Mesendoderm (in vitro differentiated cells): Measurements from ENCODE around the gene ABTB2.

Experiments used
- DNase-seq: peaks from one replicate; pipeline ENCODE4 v3.0.0; 2013
- H2AK5ac ChIP-seq: 2 replicates; pipeline ENCODE4 v1.6.1; 2013; ENCODE audit warnings: low read length, inconsistent platforms
- H2BK120ac ChIP-seq: 2 replicates; pipeline ENCODE4 v1.6.1; 2013; ENCODE audit warnings: low read depth, mild to moderate bottlenecking, low read length, moderate library complexity, mixed read lengths
- H2BK15ac ChIP-seq: replicated peaks from 2 replicates; pipeline ENCODE4 v1.6.1; 2013; ENCODE audit warnings: low read depth, mild to moderate bottlenecking, moderate library complexity
- H2BK5ac ChIP-seq: 2 replicates; pipeline ENCODE4 v1.6.1; 2013; ENCODE audit warnings: low read length, inconsistent platforms
- H3K18ac ChIP-seq: 2 replicates; pipeline ENCODE4 v1.6.1; 2013; ENCODE audit warnings: mild to moderate bottlenecking, low read length, mixed read lengths
- H3K23ac ChIP-seq: one replicate; pipeline ENCODE4 v1.6.1; 2013; ENCODE audit warnings: low read length
- H3K27ac ChIP-seq: 2 replicates; pipeline ENCODE4 v1.5.1; 2013; ENCODE audit warnings: low read depth, mild to moderate bottlenecking, inconsistent platforms, low read length, moderate library complexity
- H3K27me3 ChIP-seq: 2 replicates; pipeline ENCODE4 v1.6.1; 2013; ENCODE audit warnings: low read length, control low read depth, mild to moderate bottlenecking, inconsistent platforms; ENCODE audit not compliant: insufficient read depth, poor library complexity
- H3K36me3 ChIP-seq: 2 replicates; pipeline ENCODE4 v1.6.1; 2013; ENCODE audit warnings: low read length, inconsistent platforms; ENCODE audit not compliant: control insufficient read depth, insufficient read depth
- H3K4ac ChIP-seq: one replicate; pipeline ENCODE4 v1.6.1; 2013; ENCODE audit warnings: low read depth, mild to moderate bottlenecking, low read length, moderate library complexity
- H3K4me1 ChIP-seq: 2 replicates; pipeline ENCODE4 v1.6.1; 2013; ENCODE audit warnings: low read depth, low read length, inconsistent platforms; ENCODE audit not compliant: control insufficient read depth
- H3K4me2 ChIP-seq: 2 replicates; pipeline ENCODE4 v1.6.1; 2013; ENCODE audit warnings: low read length
- H3K4me3 ChIP-seq: 2 replicates; pipeline ENCODE4 v1.5.1; 2013; ENCODE audit warnings: mild to moderate bottlenecking, low read length
- H3K56ac ChIP-seq: one replicate; pipeline ENCODE4 v1.6.1; 2013; ENCODE audit warnings: low read length
- H3K79me1 ChIP-seq: 2 replicates; pipeline ENCODE4 v1.6.1; 2013; ENCODE audit warnings: low read length, inconsistent platforms
- H3K79me2 ChIP-seq: 2 replicates; pipeline ENCODE4 v1.6.1; 2013; ENCODE audit warnings: mild to moderate bottlenecking, low read length; ENCODE audit not compliant: control insufficient read depth, insufficient read depth
- H3K9ac ChIP-seq: 2 replicates; pipeline ENCODE4 v1.6.1; 2013; ENCODE audit warnings: low read length, inconsistent platforms
- H4K5ac ChIP-seq: one replicate; pipeline ENCODE4 v1.6.1; 2013; ENCODE audit warnings: low read length
- H4K8ac ChIP-seq: one replicate; pipeline ENCODE4 v1.6.1; 2013; ENCODE audit warnings: low read depth, mild to moderate bottlenecking, control low read depth, low read length, moderate library complexity
- WGBS: extraction: QIAGEN DNeasy Blood & Tissue Kit; methylation state at CpG from one replicate; pipeline ENCODE4 v1.1.7; 2013; ENCODE audit warnings: low lambda C conversion rate, missing lambda C conversion rate; ENCODE audit not compliant: insufficient coverage; ENCODE audit errors: extremely low coverage; 5-methylcytosine and 5-hydroxymethylcytosine counted together

Gene ABTB2

DNA sequence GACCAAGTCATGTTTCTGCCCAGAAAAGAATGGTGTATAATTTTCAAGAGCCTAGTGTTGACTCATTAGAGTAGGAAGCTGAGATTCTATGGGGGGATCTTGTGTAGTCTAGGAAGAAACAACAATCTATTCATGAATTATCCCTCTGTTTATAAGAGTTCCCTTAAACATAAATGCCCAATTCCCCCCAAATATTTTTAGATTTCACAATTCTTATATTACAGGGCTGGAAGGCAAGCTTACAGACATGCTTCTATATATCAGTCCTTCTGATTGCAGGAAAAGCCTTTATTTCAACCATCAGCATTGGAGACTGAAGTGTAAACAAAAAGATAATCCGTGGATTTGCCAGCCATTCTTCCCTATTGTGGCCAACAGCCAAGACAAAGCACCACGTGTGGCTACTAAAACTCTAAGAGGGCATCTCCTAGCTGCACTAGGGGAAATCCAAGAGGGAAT lies 181.0 kb downstream of the ABTB2 start:
- Histone ChIP-seq H3K27ac (no peak overlapping the region), H4K5ac (no peak overlapping the region), H2BK120ac (no peak overlapping the region), H3K56ac (no peak overlapping the region), H3K4me2 (no peak overlapping the region), H3K4me3 (no peak overlapping the region), H4K8ac (no peak overlapping the region), H3K4me1 (no peaks in the 10 kb centered on the region), H3K9ac (no peak overlapping the region), H2AK5ac (no peak overlapping the region), H3K79me1 (no peaks in the 10 kb centered on the region), H3K27me3 (no peaks in the 10 kb centered on the region), H3K23ac (no peak overlapping the region), H2BK15ac (no peak overlapping the region), H3K36me3 (no peaks in the 10 kb centered on the region), H3K18ac (no peak overlapping the region), H2BK5ac (no peak overlapping the region), H3K4ac (no peak overlapping the region), H3K79me2 (no peaks in the 10 kb centered on the region)
- no peak for DNase-seq
- no CpG with 5 or more reads among the region's 2 CpGs for WGBS

DNA sequence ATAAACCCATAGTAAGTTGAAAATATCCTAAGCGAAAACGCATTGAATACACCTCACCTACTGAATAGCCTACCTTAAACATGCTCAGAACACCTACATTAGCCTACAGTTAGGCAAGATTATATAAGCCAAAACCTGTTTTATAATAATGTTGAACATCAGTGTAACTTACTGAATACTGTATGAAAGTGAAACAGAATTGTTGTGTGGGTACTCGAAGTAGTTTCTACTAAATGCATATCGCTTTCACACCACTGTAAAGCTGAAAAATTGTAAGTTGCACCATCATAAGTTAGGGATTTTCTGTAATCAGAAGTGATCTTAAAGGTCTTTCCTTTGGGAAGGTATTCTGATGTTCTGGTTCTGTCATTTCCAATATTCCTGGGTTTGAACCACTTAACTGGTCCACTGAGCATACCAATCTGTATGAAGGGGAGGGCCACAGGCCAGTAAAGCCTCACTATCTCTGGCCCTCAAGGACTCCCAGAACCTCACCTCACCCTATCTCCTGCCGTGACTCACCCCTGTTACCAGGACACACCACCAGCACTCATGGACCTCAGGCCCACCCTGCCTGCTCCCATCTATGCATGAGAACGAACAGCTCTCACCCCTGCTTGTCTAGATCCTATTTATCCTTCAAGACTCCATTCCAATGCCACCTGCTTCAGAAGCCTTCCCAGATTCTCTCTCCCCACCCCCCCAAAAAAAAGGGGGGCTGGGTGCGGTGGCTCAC lies 182.4 kb downstream of the ABTB2 start:
- Histone ChIP-seq H2BK5ac (no peak overlapping the region), H3K9ac (no peak overlapping the region), H2BK15ac (no peak overlapping the region), H3K36me3 (no peaks in the 10 kb centered on the region), H3K4me2 (no peak overlapping the region), H3K79me2 (no peaks in the 10 kb centered on the region), H3K23ac (no peak overlapping the region), H3K4ac (no peak overlapping the region), H4K8ac (no peak overlapping the region), H3K4me1 (no peaks in the 10 kb centered on the region), H4K5ac (no peak overlapping the region), H3K18ac (no peak overlapping the region), H3K27me3 (no peaks in the 10 kb centered on the region), H3K4me3 (no peak overlapping the region), H3K79me1 (no peaks in the 10 kb centered on the region), H2BK120ac (no peak overlapping the region), H3K27ac (no peak overlapping the region), H3K56ac (no peak overlapping the region), H2AK5ac (no peak overlapping the region)
- WGBS, result no CpG with 5 or more reads among the region's 7 CpGs
- no peak for DNase-seq

DNA sequence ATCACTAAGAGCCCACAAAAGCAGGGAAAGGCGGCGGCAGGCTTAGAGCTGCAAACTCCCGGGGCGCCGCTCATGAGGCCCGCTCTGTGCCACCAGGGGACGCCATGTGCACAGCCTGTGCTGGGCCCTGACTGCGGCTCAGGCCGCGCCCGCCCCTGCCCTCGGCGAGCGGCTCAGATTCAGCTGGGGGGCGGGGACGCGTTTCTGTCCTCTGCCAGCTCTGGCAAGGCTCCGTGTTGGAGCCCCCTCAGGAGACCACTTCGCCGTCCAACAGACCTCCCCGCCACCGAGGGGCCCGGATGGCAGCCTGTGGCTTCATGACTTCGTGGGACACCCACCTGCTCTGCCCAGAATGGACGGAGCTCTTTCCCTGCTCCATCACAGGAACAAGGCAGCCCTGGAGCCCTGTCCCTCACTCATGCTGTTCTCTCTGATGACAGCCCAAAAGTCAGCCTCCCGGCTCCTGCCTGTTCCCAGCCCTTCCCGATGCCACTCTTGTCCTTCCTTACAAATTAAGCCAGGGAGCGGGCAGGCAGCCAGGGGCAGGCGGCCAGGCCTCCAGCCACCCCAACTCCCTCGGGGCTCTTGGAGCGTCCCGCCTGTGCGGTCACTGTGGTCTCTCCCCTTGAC lies 183.3 kb downstream of the ABTB2 start:
- Histone ChIP-seq H3K4me3 (no peak overlapping the region), H3K79me2 (no peaks in the 10 kb centered on the region), H3K79me1 (no peaks in the 10 kb centered on the region), H4K8ac (no peak overlapping the region), H3K56ac (peak overlapping the region; percentile 67), H2AK5ac (no peak overlapping the region), H3K23ac (no peak overlapping the region), H3K18ac (no peak overlapping the region), H3K27ac (no peak overlapping the region), H3K4me2 (peak overlapping the region; percentile 59), H3K27me3 (no peaks in the 10 kb centered on the region), H3K9ac (peak overlapping the region; percentile 56), H3K4ac (no peak overlapping the region), H3K36me3 (no peaks in the 10 kb centered on the region), H4K5ac (no peak overlapping the region), H2BK120ac (no peak overlapping the region), H2BK15ac (no peak overlapping the region), H2BK5ac (no peak overlapping the region), H3K4me1 (no peaks in the 10 kb centered on the region)
- WGBS, result no CpG with 5 or more reads among the region's 33 CpGs
- DNase-seq, result peak; percentile 84

DNA sequence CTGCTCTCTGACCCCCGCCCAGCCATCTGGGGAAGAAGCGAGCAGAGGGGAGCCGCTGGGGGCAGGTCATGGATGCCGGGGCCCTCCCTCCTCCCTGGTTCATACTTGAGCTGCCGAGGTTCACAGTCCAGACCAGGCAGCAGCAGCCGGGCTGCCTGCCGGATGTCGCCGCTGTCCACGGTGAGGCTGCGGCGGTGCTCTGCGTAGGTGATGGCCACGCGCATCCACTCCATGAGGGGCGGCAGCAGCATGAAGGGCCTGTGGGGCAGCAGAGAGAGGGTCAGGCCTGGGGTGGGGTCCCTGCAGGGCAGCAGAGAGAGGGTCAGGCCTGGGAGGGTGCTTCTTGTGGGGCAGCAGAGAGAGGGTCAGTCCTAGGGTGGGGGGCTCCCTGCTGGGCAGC lies 184.8 kb downstream of the ABTB2 start:
- no peak overlapping the region for H4K8ac ChIP-seq
- H2BK15ac ChIP-seq, result no peak overlapping the region
- no peak overlapping the region for H3K27ac ChIP-seq
- no peak overlapping the region for H3K4ac ChIP-seq
- no peak for DNase-seq
- no peak overlapping the region for H2AK5ac ChIP-seq
- H4K5ac ChIP-seq, result no peak overlapping the region
- no peaks in the 10 kb centered on the region for H3K4me1 ChIP-seq
- H3K27me3 ChIP-seq, result no peaks in the 10 kb centered on the region
- no peak overlapping the region for H3K9ac ChIP-seq
- no peaks in the 10 kb centered on the region for H3K36me3 ChIP-seq
- H3K79me2 ChIP-seq, result no peaks in the 10 kb centered on the region
- no peak overlapping the region for H3K56ac ChIP-seq
- no CpG with 5 or more reads among the region's 16 CpGs for WGBS
- H3K79me1 ChIP-seq, result no peaks in the 10 kb centered on the region
- H2BK120ac ChIP-seq, result no peak overlapping the region
- no peak overlapping the region for H3K4me2 ChIP-seq
- no peak overlapping the region for H2BK5ac ChIP-seq
- no peak overlapping the region for H3K4me3 ChIP-seq
- H3K23ac ChIP-seq, result peak overlapping the region; percentile 9
- H3K18ac ChIP-seq, result no peak overlapping the region

DNA sequence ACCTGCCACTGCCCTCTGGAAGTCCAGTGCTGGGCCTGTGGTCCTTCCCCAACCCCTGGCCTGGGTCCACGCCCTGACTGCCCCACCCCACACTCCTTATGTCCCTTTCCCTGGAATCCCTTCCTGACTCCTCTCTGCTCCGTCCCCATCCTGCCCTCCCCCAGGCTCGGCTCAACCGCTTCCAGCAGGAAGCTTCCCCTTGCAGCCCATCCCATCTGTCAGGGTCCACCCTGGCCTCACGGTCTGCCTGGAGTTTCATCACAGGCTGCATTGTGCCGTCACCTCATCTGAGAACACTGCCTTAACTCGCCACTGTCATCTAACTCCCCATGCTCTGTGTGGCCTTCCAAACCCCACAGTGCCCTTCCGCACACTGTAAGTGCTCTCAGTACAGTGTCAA lies 188.1 kb downstream of the ABTB2 start:
- Histone ChIP-seq H3K36me3 (no peaks in the 10 kb centered on the region), H3K79me2 (no peaks in the 10 kb centered on the region), H4K5ac (no peak overlapping the region), H3K4ac (no peak overlapping the region), H3K9ac (no peak overlapping the region), H3K27ac (no peak overlapping the region), H3K4me1 (no peaks in the 10 kb centered on the region), H3K79me1 (no peaks in the 10 kb centered on the region), H3K56ac (no peak overlapping the region), H4K8ac (no peak overlapping the region), H2BK5ac (no peak overlapping the region), H2BK120ac (no peak overlapping the region), H2AK5ac (no peak overlapping the region), H3K4me3 (no peak overlapping the region), H3K27me3 (no peaks in the 10 kb centered on the region), H3K18ac (no peak overlapping the region), H3K4me2 (no peak overlapping the region), H2BK15ac (no peak overlapping the region), H3K23ac (no peak overlapping the region)
- WGBS, result no CpG with 5 or more reads among the region's 8 CpGs
- DNase-seq, result no peak
